ENCODE results near the gene ELL.

ELL gene

GRCh38 chr19:18466354-18466753 lies 55.5 kb downstream of the ELL start:
- DNase-seq, result no peak

- DNase-seq, result no peak
Observed at GRCh38 chr19:18465964-18466339, 55.9 kb downstream of the ELL start.

- DNase-seq, result no peak
Observed at GRCh38 chr19:18465214-18465963, 56.5 kb downstream of the ELL start.

- DNase-seq, result peak; percentile 93
Observed at GRCh38 chr19:18464646-18465045, 57.2 kb downstream of the ELL start.

GRCh38 chr19:18461471-18461870 lies 60.4 kb downstream of the ELL start:
- no peak for DNase-seq

- no peak for DNase-seq
Observed at GRCh38 chr19:18460900-18461299, 61.0 kb downstream of the ELL start.

GRCh38 chr19:18457483-18458331 lies 64.2 kb downstream of the ELL start:
- DNase-seq, result no peak

- no peak for DNase-seq
Observed at GRCh38 chr19:18456974-18457373, 64.9 kb downstream of the ELL start.

GRCh38 chr19:18456279-18456678 lies 65.6 kb downstream of the ELL start:
- DNase-seq, result no peak

GRCh38 chr19:18453269-18454024 lies 68.4 kb downstream of the ELL start:
- DNase-seq, result no peak

GRCh38 chr19:18452386-18452785 lies 69.5 kb downstream of the ELL start:
- no peak for DNase-seq

GRCh38 chr19:18450931-18451836 lies 70.7 kb downstream of the ELL start:
- peak; percentile 25 for DNase-seq

GRCh38 chr19:18450021-18450930 lies 71.6 kb downstream of the ELL start:
- no peak for DNase-seq

- DNase-seq, result no peak
Observed at GRCh38 chr19:18449552-18449951, 72.3 kb downstream of the ELL start.

- DNase-seq, result no peak
Observed at GRCh38 chr19:18446811-18447359, 75.0 kb downstream of the ELL start.

- no peak for DNase-seq
Observed at GRCh38 chr19:18446145-18446810, 75.6 kb downstream of the ELL start.

- no peak for DNase-seq
Observed at GRCh38 chr19:18445262-18445948, 76.5 kb downstream of the ELL start.

GRCh38 chr19:18444513-18444912 lies 77.4 kb downstream of the ELL start:
- DNase-seq, result no peak

GRCh38 chr19:18443831-18444230 lies 78.0 kb downstream of the ELL start:
- no peak for DNase-seq

- DNase-seq, result no peak
Observed at GRCh38 chr19:18443406-18443805, 78.5 kb downstream of the ELL start.
